Measurements from ENCODE around the gene MORC4. TPM values are rescaled to one million over a fixed set of nuclear protein-coding genes. Genes with fewer than 3 reads are reported as not detected.
A peak's percentile ranks its signal among the peaks of the same experiment; 100 is the strongest.

The MORC4 gene
- total and polyA plus RNA-seq, 12 donors = 13.4 to 50.7 (median 35.0) TPM

- Histone ChIP-seq H3K4me3 (no peak overlapping the region), H3K27ac (no peak overlapping the region), H3K27me3 (peaks cover 6% of the 10 kb centered on the region), H3K4me1 (replicated peaks in 1 of 2) (peaks cover 0 to 5% of the 10 kb centered on the region in 2 donors), H3K36me3 (replicated peaks in 1 of 2) (no peaks in the 10 kb centered on the region), H3K9me3 (replicated peaks in 1 of 3) (no peaks in the 10 kb centered on the region)
- intact Hi-C loops (cut with DNase I) = no loop called here
- 44 to 49% (median 47%) methylated on average over 6 to 7 of the region's 7 CpGs for WGBS, 4 donors
- DNase-seq = peak in 3 of 7 donors; percentile 37 to 57 (median 37)
- TF ChIP-seq, protein P1, sequence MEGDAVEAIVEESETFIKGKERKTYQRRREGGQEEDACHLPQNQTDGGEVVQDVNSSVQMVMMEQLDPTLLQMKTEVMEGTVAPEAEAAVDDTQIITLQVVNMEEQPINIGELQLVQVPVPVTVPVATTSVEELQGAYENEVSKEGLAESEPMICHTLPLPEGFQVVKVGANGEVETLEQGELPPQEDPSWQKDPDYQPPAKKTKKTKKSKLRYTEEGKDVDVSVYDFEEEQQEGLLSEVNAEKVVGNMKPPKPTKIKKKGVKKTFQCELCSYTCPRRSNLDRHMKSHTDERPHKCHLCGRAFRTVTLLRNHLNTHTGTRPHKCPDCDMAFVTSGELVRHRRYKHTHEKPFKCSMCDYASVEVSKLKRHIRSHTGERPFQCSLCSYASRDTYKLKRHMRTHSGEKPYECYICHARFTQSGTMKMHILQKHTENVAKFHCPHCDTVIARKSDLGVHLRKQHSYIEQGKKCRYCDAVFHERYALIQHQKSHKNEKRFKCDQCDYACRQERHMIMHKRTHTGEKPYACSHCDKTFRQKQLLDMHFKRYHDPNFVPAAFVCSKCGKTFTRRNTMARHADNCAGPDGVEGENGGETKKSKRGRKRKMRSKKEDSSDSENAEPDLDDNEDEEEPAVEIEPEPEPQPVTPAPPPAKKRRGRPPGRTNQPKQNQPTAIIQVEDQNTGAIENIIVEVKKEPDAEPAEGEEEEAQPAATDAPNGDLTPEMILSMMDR (IDR thresholded peaks at IDR 0.05) = no peak
Measured at GRCh38 chrX:106891762-106892460, 108.1 kb downstream of the MORC4 start.

Other genes starting within 250 kb of the MORC4 start
- gene TBC1D8B, start 197.5 kb downstream of the MORC4 start, total RNA-seq = 10 to 100 TPM; 18.4 to 61.8 (median 29.0) TPM
- 10 to 100 TPM; 12.0 to 16.5 (median 12.7) TPM for gene TBC1D8B, start 197.5 kb downstream of the MORC4 start, polyA plus RNA-seq
- gene RIPPLY1, start 96.9 kb downstream of the MORC4 start, total RNA-seq = under 1 TPM in 1 of 9 donors, not detected in 8; 0.25 TPM
- under 1 TPM in 2 of 3 donors, not detected in 1; 0.34 to 0.80 TPM for gene RIPPLY1, start 96.9 kb downstream of the MORC4 start, polyA plus RNA-seq
- gene CLDN2, start 79.8 kb downstream of the MORC4 start, total RNA-seq = 1 to 10 TPM in 7 of 9 donors, under 1 TPM in 2; 0.06 to 10.0 (median 1.4) TPM
- gene CLDN2, start 79.8 kb downstream of the MORC4 start, polyA plus RNA-seq = 1 to 10 TPM; 1.8 to 6.2 (median 1.9) TPM
- 10 to 100 TPM in 8 of 9 donors, 1 to 10 TPM in 1; 9.1 to 41.8 (median 15.9) TPM for gene RBM41, start 118.6 kb upstream of the MORC4 start, total RNA-seq
- gene RBM41, start 118.6 kb upstream of the MORC4 start, polyA plus RNA-seq = 1 to 10 TPM; 4.2 to 7.8 (median 6.7) TPM
- 10 to 100 TPM in 1 of 9 donors, 1 to 10 TPM in 8; 1.3 to 12.2 (median 4.9) TPM for gene NUP62CL, start 206.2 kb upstream of the MORC4 start, total RNA-seq
- gene NUP62CL, start 206.2 kb upstream of the MORC4 start, polyA plus RNA-seq = 1 to 10 TPM; 3.8 to 4.9 (median 4.3) TPM
- not detected for gene DNAAF6, start 206.4 kb upstream of the MORC4 start, total RNA-seq
- not detected for gene DNAAF6, start 206.4 kb upstream of the MORC4 start, polyA plus RNA-seq

All from adrenal gland (tissue), 12 donors.